Peyer's patch (tissue), 4 donors: ENCODE data around the gene AGTR1.

Experiments
- POLR2A ChIP-seq, 2 donors: fragments of 450-650 bp; IDR thresholded peaks; one replicate each; pipeline ENCODE4 v1.5.1; 2017; ENCODE audit warnings: antibody characterized with exemption in 2 of 2, mild to moderate bottlenecking in 2 of 2, moderate library complexity in 2 of 2
- TF ChIP-seq, protein P1 (sequence below), 6 experiments: fragments of 450-650 bp in 4 of 6; fragments of 200-600 bp in 2 of 6; sonication (generic) in 1 of 6; IDR thresholded peaks; one replicate each; pipeline ENCODE4 v1.5.1; 2017 to 2019; ENCODE audit warnings: antibody characterized with exemption in 6 of 6, mild to moderate bottlenecking in 3 of 6, moderate library complexity in 1 of 6

DNA sequence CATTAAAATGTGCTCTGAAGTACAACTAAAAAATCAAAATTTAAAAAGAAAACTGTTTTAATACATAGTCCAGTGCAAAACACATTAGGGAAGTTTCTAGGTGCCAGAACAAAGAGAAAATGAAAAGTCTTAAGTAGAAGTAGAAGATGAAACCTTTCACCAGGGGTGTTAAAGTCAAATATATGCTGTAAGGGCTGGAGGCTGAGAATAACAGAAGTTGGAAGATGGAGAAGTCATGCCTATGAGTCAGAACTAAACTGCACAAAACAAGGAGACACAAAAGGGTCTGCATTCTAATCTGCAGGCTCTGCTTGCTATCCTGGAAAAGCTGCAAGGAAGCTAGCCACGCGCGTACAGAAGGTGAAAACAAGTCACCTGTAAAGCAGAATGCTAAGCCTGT, 81.2 kb downstream of the AGTR1 start:
- TF ChIP-seq, protein P1, sequence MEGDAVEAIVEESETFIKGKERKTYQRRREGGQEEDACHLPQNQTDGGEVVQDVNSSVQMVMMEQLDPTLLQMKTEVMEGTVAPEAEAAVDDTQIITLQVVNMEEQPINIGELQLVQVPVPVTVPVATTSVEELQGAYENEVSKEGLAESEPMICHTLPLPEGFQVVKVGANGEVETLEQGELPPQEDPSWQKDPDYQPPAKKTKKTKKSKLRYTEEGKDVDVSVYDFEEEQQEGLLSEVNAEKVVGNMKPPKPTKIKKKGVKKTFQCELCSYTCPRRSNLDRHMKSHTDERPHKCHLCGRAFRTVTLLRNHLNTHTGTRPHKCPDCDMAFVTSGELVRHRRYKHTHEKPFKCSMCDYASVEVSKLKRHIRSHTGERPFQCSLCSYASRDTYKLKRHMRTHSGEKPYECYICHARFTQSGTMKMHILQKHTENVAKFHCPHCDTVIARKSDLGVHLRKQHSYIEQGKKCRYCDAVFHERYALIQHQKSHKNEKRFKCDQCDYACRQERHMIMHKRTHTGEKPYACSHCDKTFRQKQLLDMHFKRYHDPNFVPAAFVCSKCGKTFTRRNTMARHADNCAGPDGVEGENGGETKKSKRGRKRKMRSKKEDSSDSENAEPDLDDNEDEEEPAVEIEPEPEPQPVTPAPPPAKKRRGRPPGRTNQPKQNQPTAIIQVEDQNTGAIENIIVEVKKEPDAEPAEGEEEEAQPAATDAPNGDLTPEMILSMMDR (IDR thresholded peaks at IDR 0.05): no peak
- TF ChIP-seq POLR2A (IDR thresholded peaks at IDR 0.05): no peak
